H9 (cell line): ENCODE measurements around the gene LONRF3. TPM values are rescaled to one million over a fixed set of nuclear protein-coding genes. Genes with fewer than 3 reads are reported as not detected.

Experiments used
- DNase-seq: peaks from one replicate; pipeline ENCODE4 v3.0.0-alpha.2; 2017
- H2AFZ ChIP-seq: one replicate; pipeline ENCODE4 v1.6.1; 2013; ENCODE audit warnings: mild to moderate bottlenecking, low read length, control low read depth, moderate library complexity
- H2AK5ac ChIP-seq: 2 replicates; pipeline ENCODE4 v1.6.1; 2013; ENCODE audit warnings: low read length, control low read depth, mixed read lengths; ENCODE audit not compliant: insufficient read length
- H2BK120ac ChIP-seq: one replicate; pipeline ENCODE4 v1.6.1; 2013; ENCODE audit warnings: low read depth, mild to moderate bottlenecking, low read length, control low read depth, inconsistent platforms; ENCODE audit not compliant: poor library complexity, severe bottlenecking
- H2BK12ac ChIP-seq: 2 replicates; pipeline ENCODE4 v1.6.1; 2013; ENCODE audit warnings: low read length, control low read depth, mixed read lengths, low read depth; ENCODE audit not compliant: insufficient read length
- H2BK15ac ChIP-seq: 2 replicates; pipeline ENCODE4 v1.6.1; 2013; ENCODE audit warnings: low read depth, low read length, control low read depth
- H2BK20ac ChIP-seq: one replicate; pipeline ENCODE4 v1.6.1; 2013; ENCODE audit warnings: low read depth, mild to moderate bottlenecking, low read length, control low read depth, inconsistent platforms; ENCODE audit not compliant: poor library complexity, severe bottlenecking
- H2BK5ac ChIP-seq: 2 replicates; pipeline ENCODE4 v1.6.1; 2013; ENCODE audit warnings: low read length, control low read depth, mixed read lengths; ENCODE audit not compliant: insufficient read length
- H3K14ac ChIP-seq: 2 replicates; pipeline ENCODE4 v1.6.1; 2013; ENCODE audit warnings: low read length, control low read depth; ENCODE audit not compliant: insufficient read depth
- H3K18ac ChIP-seq: 2 replicates; pipeline ENCODE4 v1.6.1; 2013; ENCODE audit warnings: low read depth, mild to moderate bottlenecking, mixed read lengths, low read length, control low read depth; ENCODE audit not compliant: insufficient read length
- H3K23ac ChIP-seq: 2 replicates; pipeline ENCODE4 v1.6.1; 2013; ENCODE audit warnings: low read length, control low read depth, mixed read lengths, low read depth; ENCODE audit not compliant: insufficient read length
- H3K23me2 ChIP-seq: 2 replicates; pipeline ENCODE4 v1.6.1; 2013; ENCODE audit warnings: low read depth, mild to moderate bottlenecking, mixed read lengths, low read length, control low read depth; ENCODE audit not compliant: insufficient read length, poor library complexity, severe bottlenecking
- H3K27ac ChIP-seq: 2 replicates; pipeline ENCODE4 v1.5.1; 2013; ENCODE audit warnings: low read length, control low read depth, mixed read lengths, low read depth; ENCODE audit not compliant: insufficient read length
- H3K27me3 ChIP-seq: 2 replicates; pipeline ENCODE4 v1.6.1; 2013; ENCODE audit warnings: low read length, control low read depth, inconsistent platforms; ENCODE audit not compliant: insufficient read depth
- H3K4ac ChIP-seq: 2 replicates; pipeline ENCODE4 v1.6.1; 2013; ENCODE audit warnings: low read depth, mild to moderate bottlenecking, control low read depth, inconsistent platforms, low read length, moderate library complexity
- H3K4me1 ChIP-seq: 2 replicates; pipeline ENCODE4 v1.6.1; 2013; ENCODE audit warnings: low read length, control low read depth, inconsistent platforms; ENCODE audit not compliant: insufficient read depth
- H3K4me2 ChIP-seq: 2 replicates; pipeline ENCODE4 v1.6.1; 2013; ENCODE audit warnings: low read length, control low read depth, mixed read lengths; ENCODE audit not compliant: insufficient read length, insufficient read depth
- H3K56ac ChIP-seq: 2 replicates; pipeline ENCODE4 v1.6.1; 2013; ENCODE audit warnings: low read depth, mild to moderate bottlenecking, mixed read lengths, low read length, control low read depth; ENCODE audit not compliant: insufficient read length
- H3K79me1 ChIP-seq: 2 replicates; pipeline ENCODE4 v1.6.1; 2013; ENCODE audit warnings: low read depth, mild to moderate bottlenecking, moderate library complexity, low read length, control low read depth, inconsistent platforms; ENCODE audit not compliant: insufficient read depth, poor library complexity, severe bottlenecking
- H3K79me2 ChIP-seq: 2 replicates; pipeline ENCODE4 v1.6.1; 2013; ENCODE audit warnings: low read length, control low read depth, inconsistent platforms; ENCODE audit not compliant: insufficient read depth
- H3K9ac ChIP-seq: 2 replicates; pipeline ENCODE4 v1.6.1; 2013; ENCODE audit warnings: low read length, control low read depth, mixed read lengths; ENCODE audit not compliant: insufficient read length; ENCODE audit errors: extremely low read depth
- H3K9me3 ChIP-seq: one replicate; pipeline ENCODE4 v1.6.1; 2013; ENCODE audit warnings: low read depth, low read length, inconsistent platforms; ENCODE audit not compliant: control insufficient read depth
- H3T11ph ChIP-seq: one replicate; pipeline ENCODE4 v1.6.1; 2013; ENCODE audit warnings: mild to moderate bottlenecking, low read length, control low read depth, inconsistent platforms
- H4K20me1 ChIP-seq: one replicate; pipeline ENCODE4 v1.6.1; 2013; ENCODE audit not compliant: control insufficient read depth, insufficient read length, insufficient read depth
- H4K5ac ChIP-seq: 2 replicates; pipeline ENCODE4 v1.6.1; 2013; ENCODE audit warnings: low read depth, mild to moderate bottlenecking, mixed read lengths, low read length, control low read depth; ENCODE audit not compliant: insufficient read length
- H4K8ac ChIP-seq: replicated peaks from 2 replicates; pipeline ENCODE4 v1.6.1; 2013; ENCODE audit warnings: low read length, control low read depth, mixed read lengths, low read depth; ENCODE audit not compliant: insufficient read length
- H4K91ac ChIP-seq: 2 replicates; pipeline ENCODE4 v1.6.1; 2013; ENCODE audit warnings: low read depth, mild to moderate bottlenecking, moderate library complexity, mixed read lengths, low read length, control low read depth; ENCODE audit not compliant: insufficient read length
- H3K27ac Mint-ChIP-seq, 3 experiments: 2 replicates in 2 of 3; 3 replicates in 1 of 3; pipeline ENCODE4 v1.8.0; 2020 to 2021; ENCODE audit warnings: mixed read lengths in 3 of 3, mild to moderate bottlenecking in 1 of 3, moderate library complexity in 1 of 3
- H3K27me3 Mint-ChIP-seq: 2 replicates; pipeline ENCODE4 v1.8.0; 2021; ENCODE audit warnings: low read depth, mild to moderate bottlenecking, moderate library complexity, mixed read lengths
- H3K36me3 Mint-ChIP-seq, 3 experiments: 2 replicates in 2 of 3; 3 replicates in 1 of 3; pipeline ENCODE4 v1.8.0; 2020 to 2021; ENCODE audit warnings: low read depth in 3 of 3, mixed read lengths in 3 of 3; ENCODE audit not compliant: insufficient read depth in 1 of 3
- H3K4me1 Mint-ChIP-seq, 2 experiments: 2 replicates each; pipeline ENCODE4 v1.8.0; 2020; ENCODE audit warnings: mixed read lengths in 2 of 2
- H3K4me3 Mint-ChIP-seq, 2 experiments: 2 replicates in 1 of 2; 3 replicates in 1 of 2; pipeline ENCODE4 v1.8.0; 2020 to 2021; ENCODE audit warnings: mild to moderate bottlenecking in 2 of 2, mixed read lengths in 2 of 2, moderate library complexity in 1 of 2
- H3K9me3 Mint-ChIP-seq, 2 experiments: 2 replicates in 1 of 2; 3 replicates in 1 of 2; pipeline ENCODE4 v1.8.0; 2020; ENCODE audit warnings: mild to moderate bottlenecking in 2 of 2, mixed read lengths in 2 of 2, moderate library complexity in 1 of 2
- WGBS: extraction: QIAGEN DNeasy Blood & Tissue Kit; methylation state at CpG from one replicate; pipeline ENCODE4 v1.1.7; 2013; ENCODE audit warnings: missing lambda C conversion rate, low lambda C conversion rate, mixed read lengths; ENCODE audit not compliant: insufficient read length; ENCODE audit errors: extremely low coverage; 5-methylcytosine and 5-hydroxymethylcytosine counted together
- total RNA-seq: library from RNA; stranded (reverse); gene quantifications from 2 replicates; pipeline ENCODE4 v1.2.1, GENCODE V29; 2021
- TF ChIP-seq, protein P1 (sequence below): fragments of 200-600 bp; sonication (generic); conservative IDR thresholded peaks from 3 replicates; pipeline ENCODE4 v1.8.0; 2021; ENCODE audit warnings: antibody characterized with exemption, mild to moderate bottlenecking

The LONRF3 gene
- total RNA-seq, 1 experiment from 2014 or later, result 0.33 TPM

DNA sequence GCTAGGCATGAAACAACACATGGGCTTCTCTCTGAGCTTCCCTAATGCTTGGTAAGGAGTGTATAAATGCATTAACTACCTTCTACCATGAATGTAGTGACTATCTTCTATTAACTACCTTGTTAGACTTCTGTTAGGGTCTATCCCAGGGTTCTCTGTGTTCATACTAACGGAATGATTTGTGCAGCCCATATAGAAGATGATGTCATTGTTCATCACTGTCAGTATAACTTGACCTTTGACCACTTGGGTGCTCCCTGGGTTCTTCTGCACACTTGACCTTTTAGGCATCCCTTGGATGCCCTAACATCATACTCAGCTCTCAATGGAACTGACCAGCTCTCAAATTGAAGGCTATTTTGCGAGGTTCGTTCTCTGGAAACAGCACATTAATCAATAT is 67.6 kb downstream of the LONRF3 start:
- H3K4me1 Mint-ChIP-seq, result peaks cover 5 to 8% of the 10 kb centered on the region in 2 experiments
- no CpG with 5 or more reads among the region's 3 CpGs for WGBS
- Histone ChIP-seq H3K23me2 (no peaks in the 10 kb centered on the region), H3K23ac (no peak overlapping the region), H2AK5ac (no peak overlapping the region), H3K9me3 (peaks cover 30% of the 10 kb centered on the region), H3K27me3 (no peaks in the 10 kb centered on the region), H2BK5ac (no peak overlapping the region), H3K4me1 (no peaks in the 10 kb centered on the region), H2BK20ac (no peak overlapping the region), H4K5ac (no peak overlapping the region), H3K56ac (no peak overlapping the region), H3K27ac (no peak overlapping the region), H3K18ac (no peak overlapping the region), H3T11ph (no peak overlapping the region), H4K8ac (no peak overlapping the region), H2BK12ac (no peak overlapping the region), H2AFZ (no peak overlapping the region), H3K79me2 (no peaks in the 10 kb centered on the region), H3K4me2 (no peak overlapping the region), H2BK120ac (no peak overlapping the region), H4K91ac (no peak overlapping the region), H3K9ac (no peak overlapping the region), H2BK15ac (no peak overlapping the region), H3K4ac (no peak overlapping the region), H3K79me1 (no peaks in the 10 kb centered on the region), H4K20me1 (no peaks in the 10 kb centered on the region), H3K14ac (no peak overlapping the region)
- no peak overlapping the region for H3K4me3 Mint-ChIP-seq
- DNase-seq, result no peak
- no peaks in the 10 kb centered on the region for H3K27me3 Mint-ChIP-seq
- TF ChIP-seq, protein P1, sequence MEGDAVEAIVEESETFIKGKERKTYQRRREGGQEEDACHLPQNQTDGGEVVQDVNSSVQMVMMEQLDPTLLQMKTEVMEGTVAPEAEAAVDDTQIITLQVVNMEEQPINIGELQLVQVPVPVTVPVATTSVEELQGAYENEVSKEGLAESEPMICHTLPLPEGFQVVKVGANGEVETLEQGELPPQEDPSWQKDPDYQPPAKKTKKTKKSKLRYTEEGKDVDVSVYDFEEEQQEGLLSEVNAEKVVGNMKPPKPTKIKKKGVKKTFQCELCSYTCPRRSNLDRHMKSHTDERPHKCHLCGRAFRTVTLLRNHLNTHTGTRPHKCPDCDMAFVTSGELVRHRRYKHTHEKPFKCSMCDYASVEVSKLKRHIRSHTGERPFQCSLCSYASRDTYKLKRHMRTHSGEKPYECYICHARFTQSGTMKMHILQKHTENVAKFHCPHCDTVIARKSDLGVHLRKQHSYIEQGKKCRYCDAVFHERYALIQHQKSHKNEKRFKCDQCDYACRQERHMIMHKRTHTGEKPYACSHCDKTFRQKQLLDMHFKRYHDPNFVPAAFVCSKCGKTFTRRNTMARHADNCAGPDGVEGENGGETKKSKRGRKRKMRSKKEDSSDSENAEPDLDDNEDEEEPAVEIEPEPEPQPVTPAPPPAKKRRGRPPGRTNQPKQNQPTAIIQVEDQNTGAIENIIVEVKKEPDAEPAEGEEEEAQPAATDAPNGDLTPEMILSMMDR, result no peak
- H3K27ac Mint-ChIP-seq, result no peak overlapping the region
- peaks cover 64 to 75% of the 10 kb centered on the region in 2 experiments for H3K9me3 Mint-ChIP-seq
- peaks cover 0 to 3% (median 2%) of the 10 kb centered on the region in 3 experiments; a peak in 3 of 7 replicates for H3K36me3 Mint-ChIP-seq
